Measurements from ENCODE around the gene RIPPLY3. TPM values are rescaled to one million over a fixed set of nuclear protein-coding genes. Genes with fewer than 3 reads are reported as not detected.
"Not testable (repeated sequence)": the region's sequence is repeated elsewhere in the genome, so short reads cannot be mapped to it uniquely, and the experiment has no call there.

The RIPPLY3 gene
- total RNA-seq, 1 experiment from 2014 or later = 0.94 TPM

DNA sequence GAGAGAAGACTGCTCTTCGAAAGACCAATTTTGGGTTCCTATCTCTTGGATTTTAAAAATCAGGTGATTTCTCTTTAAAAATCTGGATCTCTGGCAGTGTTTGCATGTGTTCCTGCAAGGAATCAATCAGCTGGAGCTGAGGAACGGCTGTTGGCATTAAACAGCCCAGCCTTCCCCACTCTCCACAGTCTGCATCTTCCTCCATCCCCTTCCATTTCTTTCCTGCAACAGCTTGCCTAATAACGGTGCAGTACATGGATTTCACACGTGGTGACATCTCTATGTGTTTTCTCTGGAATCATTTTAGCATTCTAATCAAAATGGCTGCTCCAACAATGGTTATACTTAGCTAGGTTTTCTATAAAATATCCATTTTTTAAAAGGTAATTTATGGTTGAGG lies 20.0 kb downstream of the RIPPLY3 start:
- Histone ChIP-seq H3K4me3 (ENCODE audit: insufficient read depth, low read depth, low read length) (no peak overlapping the region), H3K27me3 (ENCODE audit: control insufficient read depth, insufficient read depth, low read length) (no peaks in the 10 kb centered on the region; the same call in 1 of the 2 replicates), H3K36me3 (replicated peaks; ENCODE audit: control insufficient read depth, insufficient read depth, low read length) (no peaks in the 10 kb centered on the region)
- DNase-seq = no peak

DNA sequence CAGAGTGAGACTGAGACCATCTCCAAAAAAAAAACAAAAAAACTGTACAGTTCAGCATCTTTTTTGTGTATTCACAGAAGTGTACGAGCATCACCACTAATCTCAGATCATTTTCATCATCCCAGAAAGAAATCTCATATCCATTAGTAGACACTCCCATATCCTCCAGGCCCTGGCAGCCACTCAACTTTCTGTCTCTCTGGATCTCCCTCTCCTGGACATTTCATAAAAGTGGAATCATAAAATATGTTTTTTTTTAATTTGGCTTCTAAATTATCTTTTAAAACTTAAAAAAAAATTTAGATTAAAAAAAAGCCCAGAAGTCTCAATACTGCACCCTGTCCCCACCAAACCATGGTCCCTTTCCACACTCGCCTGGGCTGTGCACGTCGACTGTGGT lies 22.1 kb downstream of the RIPPLY3 start:
- Histone ChIP-seq H3K27me3 (ENCODE audit: control insufficient read depth, insufficient read depth, low read length) (peaks cover 2% of the 10 kb centered on the region; the same call in 1 of the 2 replicates), H3K36me3 (replicated peaks; ENCODE audit: control insufficient read depth, insufficient read depth, low read length) (no peaks in the 10 kb centered on the region), H3K4me3 (ENCODE audit: insufficient read depth, low read depth, low read length) (no peak overlapping the region)
- no peak for DNase-seq

DNA sequence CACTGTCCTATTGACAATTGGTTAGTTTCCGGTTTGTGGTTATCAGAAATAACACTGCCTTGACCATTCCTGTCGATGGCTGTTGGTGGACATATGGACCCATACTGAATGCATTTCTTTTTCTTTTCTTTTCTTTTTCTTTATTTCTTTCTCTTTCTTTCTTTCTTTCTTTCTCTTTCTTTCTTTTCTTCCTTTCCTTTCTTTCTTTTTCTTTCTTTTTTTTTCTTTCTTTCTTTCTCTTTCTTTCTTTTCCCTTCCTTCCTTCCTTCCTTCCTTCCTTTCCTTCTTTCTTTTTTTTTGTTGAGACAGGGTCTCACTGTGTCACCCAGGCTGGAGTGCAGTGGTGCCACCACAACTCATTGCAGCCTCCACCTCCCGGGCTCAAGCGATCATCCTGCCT lies 24.4 kb downstream of the RIPPLY3 start:
- DNase-seq = no peak
- Histone ChIP-seq H3K27me3 (ENCODE audit: control insufficient read depth, insufficient read depth, low read length) (peaks cover 2% of the 10 kb centered on the region; the same call in 1 of the 2 replicates), H3K36me3 (replicated peaks; ENCODE audit: control insufficient read depth, insufficient read depth, low read length) (no peaks in the 10 kb centered on the region), H3K4me3 (ENCODE audit: insufficient read depth, low read depth, low read length) (no peak overlapping the region)

DNA sequence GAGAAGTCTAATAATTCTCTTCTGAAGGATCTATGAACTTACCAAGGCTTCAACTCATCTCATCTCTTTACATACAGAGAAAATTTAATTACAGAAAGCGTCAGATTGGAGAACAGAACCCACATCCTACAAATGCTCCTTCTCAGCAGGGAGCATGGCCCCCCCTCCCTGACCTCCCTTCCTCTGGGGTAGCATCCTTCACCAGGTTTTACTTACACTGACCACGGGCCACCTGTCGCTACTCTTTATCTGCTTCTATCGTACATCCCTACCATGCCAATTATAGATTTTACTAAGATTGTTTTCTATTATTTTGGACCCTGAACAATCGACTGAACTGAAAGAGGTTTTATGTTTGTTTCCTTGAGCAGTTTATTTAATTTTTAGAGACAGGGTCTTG lies 25.8 kb downstream of the RIPPLY3 start:
- DNase-seq = no peak
- H3K27me3 ChIP-seq (ENCODE audit: control insufficient read depth, insufficient read depth, low read length) = peaks cover 3% of the 10 kb centered on the region
- H3K36me3 ChIP-seq (replicated peaks; ENCODE audit: control insufficient read depth, insufficient read depth, low read length) = no peaks in the 10 kb centered on the region
- no peak overlapping the region for H3K4me3 ChIP-seq (ENCODE audit: insufficient read depth, low read depth, low read length)

DNA sequence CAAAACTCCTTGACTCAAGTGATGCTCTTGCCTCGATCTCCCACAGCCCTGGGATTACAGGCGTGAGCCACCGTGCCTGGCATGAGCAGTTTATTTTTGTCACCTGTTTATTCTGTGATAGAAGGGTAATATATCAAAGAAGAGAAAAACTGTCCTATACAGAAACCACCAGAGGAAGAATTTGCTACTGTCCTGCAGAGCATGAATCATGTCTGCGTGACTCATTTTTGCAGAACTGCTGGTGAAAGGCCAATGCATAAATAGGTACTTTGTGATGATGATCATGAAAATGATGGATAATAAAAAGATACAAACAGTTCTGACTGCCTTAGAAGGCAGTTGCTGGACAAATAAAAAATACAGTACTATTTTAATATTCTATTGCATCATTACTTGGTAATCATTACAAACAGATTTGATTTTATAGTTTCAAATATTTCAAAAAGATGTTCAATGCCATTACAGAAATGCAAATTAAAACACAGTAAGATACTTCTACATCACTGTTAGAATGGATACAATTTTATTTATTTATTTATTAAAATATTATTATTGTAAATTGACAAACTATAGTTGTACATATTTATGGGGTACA lies 26.5 kb downstream of the RIPPLY3 start:
- no peak overlapping the region for H3K4me3 ChIP-seq (ENCODE audit: insufficient read depth, low read depth, low read length)
- H3K36me3 ChIP-seq (replicated peaks; ENCODE audit: control insufficient read depth, insufficient read depth, low read length) = no peaks in the 10 kb centered on the region
- DNase-seq = no peak
- peaks cover 8% of the 10 kb centered on the region for H3K27me3 ChIP-seq (ENCODE audit: control insufficient read depth, insufficient read depth, low read length)

DNA sequence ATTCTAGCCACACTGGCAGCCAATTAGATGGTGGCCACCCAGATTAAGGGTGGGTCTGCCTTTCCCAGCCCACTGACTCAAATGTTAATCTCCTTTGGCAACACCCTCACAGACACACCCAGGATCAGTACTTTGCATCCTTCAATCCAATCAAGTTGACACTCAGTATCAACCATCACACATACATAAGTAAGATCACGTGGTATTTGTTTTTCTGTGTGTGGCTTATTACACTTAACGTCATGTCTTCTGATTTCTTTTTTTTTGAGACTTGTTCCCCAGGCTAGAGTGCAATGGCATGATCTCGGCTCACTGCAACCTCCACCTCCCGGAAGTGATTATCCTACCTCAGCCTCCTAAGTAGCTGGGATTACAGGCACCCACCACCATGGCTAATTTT lies 27.9 kb downstream of the RIPPLY3 start:
- H3K36me3 ChIP-seq (replicated peaks; ENCODE audit: control insufficient read depth, insufficient read depth, low read length); DNase-seq; H3K4me3 ChIP-seq (ENCODE audit: insufficient read depth, low read depth, low read length): not testable (repeated sequence)
- peaks cover 19% of the 10 kb centered on the region for H3K27me3 ChIP-seq (ENCODE audit: control insufficient read depth, insufficient read depth, low read length)

DNA sequence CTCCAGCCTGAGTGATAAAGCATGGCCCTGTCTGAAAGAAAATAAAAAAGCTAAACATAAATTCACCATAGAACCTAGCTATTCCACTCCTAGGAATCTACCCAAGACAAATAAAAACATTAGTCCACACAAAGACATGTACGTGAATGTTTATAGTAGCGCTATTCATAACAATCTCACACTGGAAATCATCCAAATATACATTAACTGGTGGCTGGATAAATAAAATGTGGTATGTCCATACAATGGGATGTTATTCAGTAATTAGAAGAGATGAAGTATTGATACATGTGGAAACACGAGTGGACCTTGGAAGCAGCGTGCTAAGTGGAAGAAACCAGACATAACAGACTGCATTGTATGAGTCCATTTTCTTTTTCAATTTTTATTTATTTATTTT lies 29.7 kb downstream of the RIPPLY3 start:
- Histone ChIP-seq H3K36me3 (replicated peaks; ENCODE audit: control insufficient read depth, insufficient read depth, low read length) (no peaks in the 10 kb centered on the region), H3K4me3 (ENCODE audit: insufficient read depth, low read depth, low read length) (no peak overlapping the region), H3K27me3 (ENCODE audit: control insufficient read depth, insufficient read depth, low read length) (peaks cover 24% of the 10 kb centered on the region)
- DNase-seq = no peak

DNA sequence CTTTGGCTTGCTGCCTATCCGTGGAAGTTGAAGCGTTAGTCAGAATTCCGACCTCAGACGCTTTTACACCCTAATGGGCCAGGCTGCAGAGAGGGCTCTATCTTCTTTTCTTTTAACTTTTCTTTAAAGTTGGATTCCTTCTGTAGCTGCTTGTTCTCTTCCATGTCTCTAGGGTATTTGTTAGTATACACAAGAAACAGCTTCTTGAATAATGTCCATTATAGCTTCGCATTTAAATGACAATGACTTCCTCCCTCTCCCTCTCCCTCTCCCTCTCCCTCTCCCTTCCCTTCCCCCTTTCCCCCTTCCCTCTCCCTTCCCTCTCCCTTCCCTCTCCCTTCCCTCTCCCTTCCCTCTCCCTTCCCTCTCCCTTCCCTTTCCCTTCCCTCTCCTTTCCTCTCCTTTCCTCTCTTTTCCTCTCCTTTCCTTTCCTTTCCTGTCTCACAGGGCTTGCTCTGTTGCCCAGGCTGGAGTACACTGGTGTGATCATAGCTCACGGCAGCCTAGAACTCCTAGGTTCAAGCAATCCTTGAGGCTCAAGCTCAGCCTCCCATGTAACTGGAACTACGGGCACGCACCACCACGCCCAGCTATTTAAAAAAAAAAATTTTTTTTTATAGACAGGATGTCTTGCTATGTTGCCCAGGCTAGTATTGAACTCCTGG lies 33.0 kb downstream of the RIPPLY3 start:
- peaks cover 26% of the 10 kb centered on the region for H3K27me3 ChIP-seq (ENCODE audit: control insufficient read depth, insufficient read depth, low read length)
- H3K36me3 ChIP-seq (replicated peaks; ENCODE audit: control insufficient read depth, insufficient read depth, low read length) = no peaks in the 10 kb centered on the region
- H3K4me3 ChIP-seq (ENCODE audit: insufficient read depth, low read depth, low read length) = no peak overlapping the region
- no peak for DNase-seq

DNA sequence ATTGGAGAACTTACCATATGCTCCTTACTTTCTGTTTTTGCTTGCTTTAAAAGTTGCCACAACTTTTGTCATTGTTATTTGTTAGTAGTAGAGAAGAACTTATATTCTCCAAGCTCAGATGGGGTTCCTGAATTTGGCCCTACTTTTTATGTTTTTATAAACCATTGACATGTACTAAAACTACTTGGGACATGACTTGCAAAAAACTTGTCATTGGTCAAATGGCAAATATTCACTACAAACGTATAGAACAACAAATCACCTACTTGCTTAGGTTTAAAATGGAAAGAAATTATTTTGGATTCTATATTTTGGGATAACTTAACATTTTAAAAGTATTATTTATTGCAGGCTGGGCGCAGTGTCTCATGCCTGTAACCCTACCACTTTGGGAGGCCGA lies 33.7 kb downstream of the RIPPLY3 start:
- peaks cover 28% of the 10 kb centered on the region for H3K27me3 ChIP-seq (ENCODE audit: control insufficient read depth, insufficient read depth, low read length)
- DNase-seq = no peak
- H3K4me3 ChIP-seq (ENCODE audit: insufficient read depth, low read depth, low read length) = no peak overlapping the region
- no peaks in the 10 kb centered on the region for H3K36me3 ChIP-seq (replicated peaks; ENCODE audit: control insufficient read depth, insufficient read depth, low read length)

DNA sequence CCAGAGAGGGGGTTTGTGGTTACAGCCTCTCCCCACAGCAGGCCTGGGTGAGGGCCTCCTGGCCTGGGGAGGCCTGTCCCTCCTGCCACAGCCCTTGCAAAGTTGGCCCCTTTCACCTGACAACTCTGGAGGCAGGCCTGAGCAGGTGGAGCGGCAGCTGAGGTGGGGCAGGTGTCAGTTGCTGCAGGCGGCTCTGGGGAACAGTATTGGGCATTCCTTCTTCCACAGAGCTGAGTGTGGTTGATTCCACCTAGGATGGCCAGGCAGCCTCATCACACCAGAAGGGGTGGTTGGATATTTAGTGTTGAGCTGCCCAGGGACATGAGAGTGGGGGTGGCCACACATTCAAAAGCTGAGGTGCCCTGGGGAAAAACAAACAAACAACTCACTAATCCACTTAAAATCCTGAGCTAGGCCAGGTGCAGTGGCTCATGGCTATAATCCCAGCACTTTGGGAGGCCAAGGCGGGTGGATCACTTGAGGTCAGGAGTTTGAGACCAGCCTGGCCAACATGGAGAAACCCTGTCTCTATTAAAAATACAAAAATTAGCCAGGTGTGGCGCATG lies 35.3 kb downstream of the RIPPLY3 start:
- peaks cover 30% of the 10 kb centered on the region for H3K27me3 ChIP-seq (ENCODE audit: control insufficient read depth, insufficient read depth, low read length)
- DNase-seq = peak; percentile 37

DNA sequence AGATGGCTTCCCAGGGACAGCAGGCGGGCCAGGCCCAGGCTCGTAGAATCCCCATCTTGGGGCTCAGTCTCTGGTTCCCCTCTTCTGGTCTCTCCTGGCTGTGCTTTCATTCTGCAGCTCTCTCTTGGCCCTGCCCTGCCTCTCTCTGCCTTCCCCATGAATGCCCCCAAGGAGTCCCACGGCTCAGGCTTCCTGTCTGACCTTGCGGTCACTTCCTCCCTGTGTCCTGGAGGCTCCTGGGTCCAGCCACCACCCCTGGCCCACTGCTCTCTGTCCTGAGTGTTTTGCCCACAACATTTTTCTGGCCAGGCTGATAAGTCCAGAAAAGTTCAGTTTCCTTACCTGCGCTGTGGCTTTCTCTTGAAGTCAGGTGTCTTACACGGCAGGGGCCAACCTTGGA lies 37.3 kb downstream of the RIPPLY3 start:
- DNase-seq = no peak
- Histone ChIP-seq H3K27me3 (ENCODE audit: control insufficient read depth, insufficient read depth, low read length) (peaks cover 22% of the 10 kb centered on the region), H3K4me3 (ENCODE audit: insufficient read depth, low read depth, low read length) (no peak overlapping the region)

More for the DNA sequence above, 35.3 kb downstream of the RIPPLY3 start:
- H3K4me3 ChIP-seq (ENCODE audit: insufficient read depth, low read depth, low read length) = no peak overlapping the region
- H3K36me3 ChIP-seq (replicated peaks; ENCODE audit: control insufficient read depth, insufficient read depth, low read length) = no peaks in the 10 kb centered on the region

DNA sequence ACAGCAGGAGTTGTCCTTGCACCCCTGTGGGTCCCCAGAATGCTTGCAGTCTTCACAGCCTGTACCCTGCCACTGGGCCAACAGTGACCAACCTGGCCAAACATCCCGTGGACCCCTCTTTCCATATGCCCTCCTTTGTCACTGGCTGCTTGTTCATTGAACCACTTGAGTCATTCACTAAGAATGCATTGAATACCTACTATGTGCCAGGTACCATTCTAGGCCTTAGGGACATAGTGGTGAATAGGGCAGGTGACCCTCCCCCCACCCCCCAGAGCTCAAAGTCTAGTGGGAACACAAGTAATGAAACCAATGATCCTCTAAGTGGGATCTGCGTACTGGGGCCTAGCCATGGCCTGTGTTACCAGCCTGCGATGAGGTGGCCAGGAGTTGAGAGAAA lies 38.1 kb downstream of the RIPPLY3 start:
- DNase-seq = no peak
- peaks cover 19% of the 10 kb centered on the region for H3K27me3 ChIP-seq (ENCODE audit: control insufficient read depth, insufficient read depth, low read length)
- H3K36me3 ChIP-seq (replicated peaks; ENCODE audit: control insufficient read depth, insufficient read depth, low read length) = no peaks in the 10 kb centered on the region
- no peak overlapping the region for H3K4me3 ChIP-seq (ENCODE audit: insufficient read depth, low read depth, low read length)

More for the DNA sequence above, 37.3 kb downstream of the RIPPLY3 start:
- no peaks in the 10 kb centered on the region for H3K36me3 ChIP-seq (replicated peaks; ENCODE audit: control insufficient read depth, insufficient read depth, low read length)

DNA sequence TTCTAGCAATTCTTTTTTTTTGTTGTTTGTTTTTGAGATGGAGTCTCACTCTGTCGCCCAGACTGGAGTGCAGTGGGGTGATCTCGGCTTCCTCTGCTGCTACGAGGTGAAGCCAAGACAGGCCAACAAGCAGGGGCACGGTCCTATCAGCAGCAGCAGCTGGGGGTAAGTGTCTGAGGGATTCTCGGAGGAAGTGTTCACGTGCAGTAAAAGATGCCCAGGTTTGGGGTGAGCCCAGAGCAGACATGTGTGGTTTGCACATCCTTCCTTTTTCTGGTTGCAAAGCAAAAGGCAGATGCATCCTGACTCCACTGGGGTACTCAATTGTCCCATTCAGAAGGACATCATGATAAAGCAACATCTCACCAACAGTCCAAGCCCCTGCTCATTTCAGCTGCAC lies 38.6 kb downstream of the RIPPLY3 start:
- H3K27me3 ChIP-seq (ENCODE audit: control insufficient read depth, insufficient read depth, low read length) = peaks cover 19% of the 10 kb centered on the region
- no peak overlapping the region for H3K4me3 ChIP-seq (ENCODE audit: insufficient read depth, low read depth, low read length)
- no peak for DNase-seq
- H3K36me3 ChIP-seq (replicated peaks; ENCODE audit: control insufficient read depth, insufficient read depth, low read length) = no peaks in the 10 kb centered on the region

DNA sequence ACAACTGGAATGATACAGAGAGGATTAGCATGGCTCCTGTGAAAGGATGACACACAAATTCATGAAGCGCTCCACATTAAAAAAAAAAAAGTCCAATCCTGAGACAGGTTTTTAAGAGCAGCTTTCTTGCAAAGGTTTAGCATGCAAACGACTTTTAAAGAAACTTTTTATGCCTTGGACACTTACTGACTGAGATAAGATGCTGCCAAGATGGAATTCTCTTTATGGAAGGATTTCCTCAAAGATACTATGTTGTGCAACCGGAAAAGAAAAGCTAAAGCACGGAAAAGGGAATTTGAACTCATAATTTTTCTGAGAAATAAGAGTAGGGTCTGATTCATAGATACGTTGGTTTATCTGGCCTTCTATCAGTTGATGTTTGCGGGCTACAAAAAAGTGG lies 39.1 kb downstream of the RIPPLY3 start:
- peaks cover 18% of the 10 kb centered on the region for H3K27me3 ChIP-seq (ENCODE audit: control insufficient read depth, insufficient read depth, low read length)

DNA sequence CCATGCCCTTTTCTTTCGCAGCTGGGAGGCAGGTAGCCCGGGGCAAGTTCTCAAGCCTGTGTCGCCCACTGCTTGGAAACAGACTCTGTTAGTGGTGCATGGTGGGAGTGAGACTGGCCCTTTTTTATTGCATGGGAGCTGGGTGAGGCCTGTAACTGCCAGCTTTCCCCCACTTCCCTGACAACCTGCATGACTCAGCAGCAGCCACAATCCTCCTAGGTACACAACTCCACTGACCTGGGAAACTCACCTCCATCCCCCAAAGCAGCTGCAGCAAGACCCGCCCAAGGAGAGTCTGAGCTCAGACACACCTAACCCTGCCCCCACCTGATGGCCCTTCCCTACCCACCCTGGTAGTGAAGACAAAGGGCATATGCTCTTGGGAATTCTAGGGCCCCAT lies 40.6 kb downstream of the RIPPLY3 start:
- H3K36me3 ChIP-seq (replicated peaks; ENCODE audit: control insufficient read depth, insufficient read depth, low read length) = no peaks in the 10 kb centered on the region
- DNase-seq = no peak
- no peak overlapping the region for H3K4me3 ChIP-seq (ENCODE audit: insufficient read depth, low read depth, low read length)
- peaks cover 12% of the 10 kb centered on the region for H3K27me3 ChIP-seq (ENCODE audit: control insufficient read depth, insufficient read depth, low read length)

More for the DNA sequence above, 39.1 kb downstream of the RIPPLY3 start:
- DNase-seq = no peak
- H3K36me3 ChIP-seq (replicated peaks; ENCODE audit: control insufficient read depth, insufficient read depth, low read length) = no peaks in the 10 kb centered on the region
- no peak overlapping the region for H3K4me3 ChIP-seq (ENCODE audit: insufficient read depth, low read depth, low read length)
